HG03045 (cell line): ENCODE measurements around the gene SLC10A6.

ENCODE experiments used
- ATAC-seq: cut with Tn5 transposase; IDR thresholded peaks from one replicate; pipeline ENCODE4 v1.9.1; 2021; ENCODE audit warnings: mild to moderate bottlenecking, moderate library complexity; ENCODE audit not compliant: unreplicated experiment

SLC10A6 gene

GRCh38 chr4:86848136-86848535, 1.0 kb downstream of the SLC10A6 start:
- ATAC-seq, result no peak

GRCh38 chr4:86847571-86847970, 1.6 kb downstream of the SLC10A6 start:
- ATAC-seq, result no peak

- no peak for ATAC-seq
Observed at GRCh38 chr4:86846921-86847320, 2.3 kb downstream of the SLC10A6 start.

- no peak for ATAC-seq
Observed at GRCh38 chr4:86845593-86845992, 3.6 kb downstream of the SLC10A6 start.

- ATAC-seq, result no peak
Observed at GRCh38 chr4:86841309-86841708, 7.9 kb downstream of the SLC10A6 start.

- ATAC-seq, result no peak
Observed at GRCh38 chr4:86840858-86841257, 8.3 kb downstream of the SLC10A6 start.

GRCh38 chr4:86837691-86838503, 11.3 kb downstream of the SLC10A6 start:
- no peak for ATAC-seq

- no peak for ATAC-seq
Observed at GRCh38 chr4:86835677-86836076, 13.5 kb downstream of the SLC10A6 start.

GRCh38 chr4:86834901-86835300, 14.3 kb downstream of the SLC10A6 start:
- ATAC-seq, result no peak

GRCh38 chr4:86833615-86834014, 15.6 kb downstream of the SLC10A6 start:
- no peak for ATAC-seq

GRCh38 chr4:86831262-86832130, 17.7 kb downstream of the SLC10A6 start:
- ATAC-seq, result no peak

- no peak for ATAC-seq
Observed at GRCh38 chr4:86825511-86825910, 23.7 kb downstream of the SLC10A6 start.

GRCh38 chr4:86822136-86822535, 27.0 kb downstream of the SLC10A6 start:
- no peak for ATAC-seq

GRCh38 chr4:86821151-86821550, 28.0 kb downstream of the SLC10A6 start:
- no peak for ATAC-seq

GRCh38 chr4:86819561-86819960, 29.6 kb downstream of the SLC10A6 start:
- no peak for ATAC-seq

GRCh38 chr4:86818841-86819240, 30.3 kb downstream of the SLC10A6 start:
- ATAC-seq, result no peak

- no peak for ATAC-seq
Observed at GRCh38 chr4:86818211-86818610, 31.0 kb downstream of the SLC10A6 start.

- no peak for ATAC-seq
Observed at GRCh38 chr4:86816501-86817273, 32.5 kb downstream of the SLC10A6 start.

GRCh38 chr4:86815653-86816052, 33.5 kb downstream of the SLC10A6 start:
- ATAC-seq, result no peak

GRCh38 chr4:86810847-86811246, 38.3 kb downstream of the SLC10A6 start:
- no peak for ATAC-seq

GRCh38 chr4:86809809-86810208, 39.4 kb downstream of the SLC10A6 start:
- ATAC-seq, result no peak
